Mammary epithelial cell (primary cell): ENCODE results near the gene PPP3R1.

Experiments
- EZH2 ChIP-seq: IDR thresholded peaks from 2 replicates; pipeline ENCODE4 v1.6.1; 2012; ENCODE audit warnings: low read length, inconsistent platforms, borderline replicate concordance
- TF ChIP-seq, protein P1 (sequence below), 2 donors: IDR thresholded peaks in 1 of 2; conservative IDR thresholded peaks in 1 of 2; 2 replicates each; pipeline ENCODE4 v1.5.1; 2011 to 2012; ENCODE audit warnings: inconsistent platforms in 2 of 2, low read length in 2 of 2, mild to moderate bottlenecking in 2 of 2, control low read depth in 1 of 2, low read depth in 1 of 2; ENCODE audit not compliant: insufficient read depth in 1 of 2; ENCODE audit errors: extremely low read depth in 1 of 2

DNA sequence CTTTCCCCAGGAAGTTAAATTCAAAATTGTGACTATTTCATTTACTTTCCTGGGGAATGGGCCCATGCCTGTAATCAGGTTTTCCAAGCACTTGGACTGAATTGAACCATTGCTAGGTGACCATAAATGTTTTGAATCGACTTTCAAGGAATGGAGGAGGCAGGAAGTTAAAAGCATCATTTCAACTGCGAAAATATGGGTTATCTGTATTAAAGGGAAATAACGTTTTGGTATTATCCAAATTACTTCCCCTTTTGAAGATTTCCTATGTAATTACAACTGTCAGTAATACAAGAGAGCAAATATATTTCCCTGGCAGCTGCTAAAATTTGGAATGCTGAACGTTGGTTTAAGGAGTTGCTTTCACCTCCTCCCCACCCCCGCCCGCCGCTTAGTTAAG lies 75.7 kb downstream of the PPP3R1 start:
- TF ChIP-seq, protein P1, sequence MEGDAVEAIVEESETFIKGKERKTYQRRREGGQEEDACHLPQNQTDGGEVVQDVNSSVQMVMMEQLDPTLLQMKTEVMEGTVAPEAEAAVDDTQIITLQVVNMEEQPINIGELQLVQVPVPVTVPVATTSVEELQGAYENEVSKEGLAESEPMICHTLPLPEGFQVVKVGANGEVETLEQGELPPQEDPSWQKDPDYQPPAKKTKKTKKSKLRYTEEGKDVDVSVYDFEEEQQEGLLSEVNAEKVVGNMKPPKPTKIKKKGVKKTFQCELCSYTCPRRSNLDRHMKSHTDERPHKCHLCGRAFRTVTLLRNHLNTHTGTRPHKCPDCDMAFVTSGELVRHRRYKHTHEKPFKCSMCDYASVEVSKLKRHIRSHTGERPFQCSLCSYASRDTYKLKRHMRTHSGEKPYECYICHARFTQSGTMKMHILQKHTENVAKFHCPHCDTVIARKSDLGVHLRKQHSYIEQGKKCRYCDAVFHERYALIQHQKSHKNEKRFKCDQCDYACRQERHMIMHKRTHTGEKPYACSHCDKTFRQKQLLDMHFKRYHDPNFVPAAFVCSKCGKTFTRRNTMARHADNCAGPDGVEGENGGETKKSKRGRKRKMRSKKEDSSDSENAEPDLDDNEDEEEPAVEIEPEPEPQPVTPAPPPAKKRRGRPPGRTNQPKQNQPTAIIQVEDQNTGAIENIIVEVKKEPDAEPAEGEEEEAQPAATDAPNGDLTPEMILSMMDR (conservative IDR thresholded peaks at IDR 0.05 in 1 of 2, IDR thresholded peaks at IDR 0.05 in 1 of 2; ENCODE audit: extremely low read depth in 1 of 2, insufficient read depth in 1 of 2, low read depth in 1 of 2, low read length in 2 of 2): no peak
- no peak for TF ChIP-seq EZH2
